ENCODE results near the gene ZNF853. TPM values are rescaled to one million over a fixed set of nuclear protein-coding genes. Genes with fewer than 3 reads are reported as not detected.

The ZNF853 gene
- total and polyA plus RNA-seq, 4 donors: 0.04 to 3.0 (median 0.51) TPM

DNA sequence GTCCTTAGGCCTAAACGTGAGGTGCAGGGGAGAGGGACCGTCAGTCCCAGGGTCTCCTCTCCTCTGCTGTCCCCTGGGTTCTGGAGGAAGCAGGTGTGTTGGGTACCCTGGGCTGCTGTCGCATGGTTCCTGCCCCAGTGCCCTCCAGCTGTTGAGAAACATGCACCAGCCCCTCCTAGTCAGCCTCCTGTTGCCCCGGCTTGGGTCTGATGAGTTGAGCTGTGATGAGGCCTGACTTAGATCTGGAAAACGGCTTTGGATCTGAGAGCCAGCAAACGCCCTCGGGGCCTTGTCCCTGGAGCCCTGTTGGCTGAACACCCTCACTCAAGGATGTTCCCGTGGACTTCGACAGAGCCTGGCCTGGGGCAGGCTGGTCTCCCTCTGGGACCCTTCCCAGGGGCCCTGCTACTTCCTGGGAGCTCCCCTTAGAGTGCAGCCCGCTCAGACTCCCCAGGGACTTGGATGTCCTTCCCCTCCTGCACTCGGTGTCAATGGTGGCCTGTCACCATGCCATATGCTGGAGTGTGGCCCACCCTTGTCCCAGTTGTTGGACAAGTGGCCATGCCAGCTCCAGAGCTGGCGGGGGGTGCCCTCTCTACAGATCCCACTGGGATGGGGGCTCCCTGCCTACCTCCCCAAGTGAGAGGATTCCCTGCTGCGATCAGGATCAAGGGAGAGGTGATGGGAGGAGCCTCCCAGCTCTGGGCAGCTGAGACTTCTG lies 34.0 kb downstream of the ZNF853 start:
- no peak overlapping the region for H3K27ac ChIP-seq (ENCODE audit: low read depth in 1 of 2, low read length in 2 of 2)

DNA sequence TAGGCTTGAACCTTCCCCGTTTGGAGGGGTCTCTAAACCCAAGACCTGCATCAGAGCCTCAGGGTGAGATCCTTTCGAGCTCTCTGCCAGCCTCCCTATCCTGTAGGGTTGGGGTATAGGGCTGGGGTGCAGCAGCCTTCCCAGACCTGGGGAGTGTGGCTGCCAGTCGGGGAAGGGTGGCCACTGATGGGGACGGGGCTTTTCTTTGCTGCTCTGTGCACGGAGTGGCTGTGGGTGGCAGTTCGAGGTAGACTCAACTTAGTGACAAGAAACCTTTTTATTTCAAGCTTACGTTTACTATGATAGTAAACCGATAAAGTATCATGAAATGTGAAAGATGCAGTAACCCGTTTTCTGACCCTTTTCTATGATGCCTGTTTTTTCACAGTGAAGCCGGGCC lies 34.7 kb downstream of the ZNF853 start:
- Histone ChIP-seq H3K4me1 (ENCODE audit: control insufficient read depth in 4 of 4, insufficient read depth in 4 of 4, low read length in 3 of 4) (no peaks in the 10 kb centered on the region), H3K4me3 (ENCODE audit: low read depth in 1 of 3, low read length in 3 of 3) (no peak overlapping the region), H3K9me3 (ENCODE audit: control insufficient read depth in 4 of 4, low read length in 3 of 4) (peaks cover 2 to 18% (median 8%) of the 10 kb centered on the region in 4 donors), H3K27me3 (ENCODE audit: control insufficient read depth in 4 of 4, insufficient read depth in 4 of 4, low read length in 3 of 4) (no peaks in the 10 kb centered on the region), H3K9ac (ENCODE audit: low read depth in 1 of 2, low read length in 2 of 2) (no peak overlapping the region), H3K36me3 (ENCODE audit: control insufficient read depth in 4 of 4, insufficient read depth in 3 of 4, low read depth in 1 of 4, low read length in 3 of 4) (peaks cover 19 to 77% (median 32%) of the 10 kb centered on the region in 4 donors), H3K27ac (ENCODE audit: low read depth in 1 of 2, low read length in 2 of 2) (no peak overlapping the region)
- 97% methylated on average over 10 of the region's 10 CpGs for WGBS
- no peak for DNase-seq (ENCODE audit: low spot score)
- TF ChIP-seq RXRA (IDR thresholded peaks at IDR 0.05): no peak
- TF ChIP-seq NR2F2 (IDR thresholded peaks at IDR 0.05): no peak
- no peak for TF ChIP-seq FOXA1 (IDR thresholded peaks at IDR 0.05)
- no peak for TF ChIP-seq TAF1 (conservative IDR thresholded peaks at IDR 0.05)
- TF ChIP-seq RAD21 (IDR thresholded peaks at IDR 0.05): no peak
- TF ChIP-seq FOXA2 (IDR thresholded peaks at IDR 0.05): no peak
- no peak for TF ChIP-seq MAX (IDR thresholded peaks at IDR 0.05)
- TF ChIP-seq, protein P1, sequence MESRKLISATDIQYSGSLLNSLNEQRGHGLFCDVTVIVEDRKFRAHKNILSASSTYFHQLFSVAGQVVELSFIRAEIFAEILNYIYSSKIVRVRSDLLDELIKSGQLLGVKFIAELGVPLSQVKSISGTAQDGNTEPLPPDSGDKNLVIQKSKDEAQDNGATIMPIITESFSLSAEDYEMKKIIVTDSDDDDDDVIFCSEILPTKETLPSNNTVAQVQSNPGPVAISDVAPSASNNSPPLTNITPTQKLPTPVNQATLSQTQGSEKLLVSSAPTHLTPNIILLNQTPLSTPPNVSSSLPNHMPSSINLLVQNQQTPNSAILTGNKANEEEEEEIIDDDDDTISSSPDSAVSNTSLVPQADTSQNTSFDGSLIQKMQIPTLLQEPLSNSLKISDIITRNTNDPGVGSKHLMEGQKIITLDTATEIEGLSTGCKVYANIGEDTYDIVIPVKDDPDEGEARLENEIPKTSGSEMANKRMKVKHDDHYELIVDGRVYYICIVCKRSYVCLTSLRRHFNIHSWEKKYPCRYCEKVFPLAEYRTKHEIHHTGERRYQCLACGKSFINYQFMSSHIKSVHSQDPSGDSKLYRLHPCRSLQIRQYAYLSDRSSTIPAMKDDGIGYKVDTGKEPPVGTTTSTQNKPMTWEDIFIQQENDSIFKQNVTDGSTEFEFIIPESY (IDR thresholded peaks at IDR 0.05): no peak
- TF ChIP-seq GABPA (IDR thresholded peaks at IDR 0.05 in 1 of 2, conservative IDR thresholded peaks at IDR 0.05 in 1 of 2): no peak
- TF ChIP-seq HNF4A (conservative IDR thresholded peaks at IDR 0.05): no peak
- no peak for TF ChIP-seq YY1 (IDR thresholded peaks at IDR 0.05)
- TF ChIP-seq JUND (IDR thresholded peaks at IDR 0.05): no peak

More for the DNA sequence above, 34.0 kb downstream of the ZNF853 start:
- Histone ChIP-seq H3K4me3 (ENCODE audit: low read depth in 1 of 3, low read length in 3 of 3) (no peak overlapping the region), H3K4me1 (ENCODE audit: control insufficient read depth in 4 of 4, insufficient read depth in 4 of 4, low read length in 3 of 4) (no peaks in the 10 kb centered on the region), H3K27me3 (ENCODE audit: control insufficient read depth in 4 of 4, insufficient read depth in 4 of 4, low read length in 3 of 4) (no peaks in the 10 kb centered on the region), H3K36me3 (ENCODE audit: control insufficient read depth in 4 of 4, insufficient read depth in 3 of 4, low read depth in 1 of 4, low read length in 3 of 4) (peaks cover 22 to 78% (median 36%) of the 10 kb centered on the region in 4 donors), H3K9me3 (ENCODE audit: control insufficient read depth in 4 of 4, low read length in 3 of 4) (peaks cover 2 to 18% (median 8%) of the 10 kb centered on the region in 4 donors), H3K9ac (ENCODE audit: low read depth in 1 of 2, low read length in 2 of 2) (no peak overlapping the region)
- DNase-seq (ENCODE audit: low spot score): peak; percentile 17
- TF ChIP-seq FOXA2 (IDR thresholded peaks at IDR 0.05) (no peak), JUND (IDR thresholded peaks at IDR 0.05) (no peak), YY1 (IDR thresholded peaks at IDR 0.05) (no peak), RXRA (IDR thresholded peaks at IDR 0.05) (no peak), EGR1 (IDR thresholded peaks at IDR 0.05; ENCODE audit: low read depth in 2 of 2) (no peak), HNF4G (IDR thresholded peaks at IDR 0.05) (no peak), TAF1 (conservative IDR thresholded peaks at IDR 0.05) (no peak), RAD21 (IDR thresholded peaks at IDR 0.05) (no peak), GABPA (IDR thresholded peaks at IDR 0.05 in 1 of 2, conservative IDR thresholded peaks at IDR 0.05 in 1 of 2) (no peak), HNF4A (conservative IDR thresholded peaks at IDR 0.05) (no peak), MAX (IDR thresholded peaks at IDR 0.05) (no peak), FOXA1 (IDR thresholded peaks at IDR 0.05) (no peak), REST (IDR thresholded peaks at IDR 0.05) (no peak)
- TF ChIP-seq, protein P1 (IDR thresholded peaks at IDR 0.05): no peak
- WGBS: 94% methylated on average over 13 of the region's 13 CpGs

Data from liver (tissue), 9 donors.